HCT116 (cell line): ENCODE results near the gene PI4KA. TPM values are rescaled to one million over a fixed set of nuclear protein-coding genes. Genes with fewer than 3 reads are reported as not detected.

Experiments
- ATAC-seq: fragments of 200-7000 bp; cut with Tn5 transposase; 2 replicates; pipeline ENCODE4 v1.9.1; 2020; ENCODE audit warnings: mild to moderate bottlenecking, moderate library complexity
- BruUV-seq: library from RNA; stranded (reverse); fragments of 400-500 nt; replicated peaks from 2 replicates; lab custom pipeline; 2021; lab: Mats Ljungman, UMichigan
- CTCF ChIA-PET: fragments of 300-600 bp; sonication (Branson Sonifier 250); formaldehyde crosslinking; loops from one replicate; lab custom pipeline; 2021; ENCODE audit warnings: antibody characterized with exemption; lab: Charles Lee
- POLR2A ChIA-PET: fragments of 300-600, 350-600 bp; sonication (Branson Sonifier 250); formaldehyde crosslinking; loops from one replicate; lab custom pipeline; 2021; ENCODE audit warnings: antibody characterized with exemption; lab: Charles Lee
- RAD21 ChIA-PET, 2 experiments: fragments of 300-600 bp; sonication (Branson Sonifier 250); formaldehyde crosslinking; loops; one replicate each; lab custom pipeline; 2023; ENCODE audit warnings: low total read pairs in 2 of 2; ENCODE audit not compliant: uncharacterized antibody in 2 of 2, unreplicated experiment in 2 of 2, low non-redundant PET in 1 of 2; lab: Charles Lee
- DNase-seq: peaks from one replicate; pipeline ENCODE4 v3.0.0-alpha.2; 2010; ENCODE audit warnings: low read depth, low spot score
- H2AFZ ChIP-seq: fragments of 200-600 bp; shearing (Covaris generic), sonication (generic); 2 replicates; pipeline ENCODE4 v1.6.1; 2017; ENCODE audit warnings: low read depth, mixed run types, mixed read lengths, antibody characterized with exemption, low read length; ENCODE audit not compliant: poor library complexity, severe bottlenecking
- H3K27ac ChIP-seq: 2 replicates; pipeline ENCODE4 v1.5.1; 2012; ENCODE audit warnings: low read depth, low read length
- H3K27me3 ChIP-seq: fragments of 200-600 bp; sonication (generic); 2 replicates; pipeline ENCODE4 v1.6.1; 2016; ENCODE audit warnings: mixed run types, low read length, mixed read lengths; ENCODE audit not compliant: insufficient read depth
- H3K36me3 ChIP-seq, 2 experiments: fragments of 200-500 bp in 1 of 2; fragments of 200-600 bp in 1 of 2; sonication (Bioruptor generic) in 1 of 2; sonication (generic) in 1 of 2; 2 replicates each; pipeline versions ENCODE4 v1.5.1 to v1.6.1; 2014 to 2016; ENCODE audit warnings: low read length in 2 of 2, inconsistent platforms in 1 of 2, mixed read lengths in 1 of 2, mixed run types in 1 of 2; ENCODE audit not compliant: insufficient read depth in 2 of 2, control insufficient read depth in 1 of 2
- H3K4me1 ChIP-seq, 2 experiments: fragments of 200-600 bp in 1 of 2; sonication (generic) in 1 of 2; 2 replicates each; pipeline versions ENCODE4 v1.5.1 to v1.6.1; 2012 to 2017; ENCODE audit warnings: low read length in 2 of 2, inconsistent platforms in 1 of 2, mild to moderate bottlenecking in 1 of 2, mixed read lengths in 1 of 2, mixed run types in 1 of 2, moderate library complexity in 1 of 2; ENCODE audit not compliant: insufficient read depth in 2 of 2, control insufficient read depth in 1 of 2
- H3K4me2 ChIP-seq: fragments of 200-600 bp; sonication (generic); 2 replicates; pipeline ENCODE4 v1.6.1; 2017; ENCODE audit warnings: mixed run types, low read length, mixed read lengths
- H3K4me3 ChIP-seq, 2 experiments: fragments of 200-600 bp in 1 of 2; sonication (generic) in 1 of 2; replicated peaks in 1 of 2; 2 replicates each; pipeline ENCODE4 v1.5.1; 2011 to 2016; ENCODE audit warnings: low read length in 2 of 2, control low read depth in 1 of 2, low read depth in 1 of 2, mild to moderate bottlenecking in 1 of 2, mixed read lengths in 1 of 2, mixed run types in 1 of 2
- H3K79me2 ChIP-seq: fragments of 200-600 bp; sonication (generic); 2 replicates; pipeline ENCODE4 v1.6.1; 2017; ENCODE audit warnings: mild to moderate bottlenecking, mixed run types, low read length, moderate library complexity, mixed read lengths; ENCODE audit not compliant: insufficient read depth
- H3K9ac ChIP-seq: fragments of 200-600 bp; sonication (generic); 2 replicates; pipeline ENCODE4 v1.6.1; 2016; ENCODE audit warnings: low read length, mixed read lengths
- H3K9me2 ChIP-seq: fragments of 200-600 bp; sonication (generic), shearing (Covaris generic); 2 replicates; pipeline ENCODE4 v1.6.1; 2017; ENCODE audit warnings: mixed run types, mild to moderate bottlenecking, moderate library complexity; ENCODE audit not compliant: insufficient read depth
- H3K9me3 ChIP-seq, 2 experiments: fragments of 200-500 bp in 1 of 2; fragments of 200-600 bp in 1 of 2; sonication (Bioruptor generic) in 1 of 2; sonication (generic) in 1 of 2; 2 replicates each; pipeline ENCODE4 v1.6.1; 2014 to 2017; ENCODE audit warnings: low read length in 2 of 2, mixed read lengths in 2 of 2, inconsistent platforms in 1 of 2, low read depth in 1 of 2, mild to moderate bottlenecking in 1 of 2, mixed run types in 1 of 2, moderate library complexity in 1 of 2; ENCODE audit not compliant: control insufficient read depth in 1 of 2, insufficient read depth in 1 of 2
- H4K20me1 ChIP-seq: fragments of 200-600 bp; sonication (generic), shearing (Covaris generic); 2 replicates; pipeline ENCODE4 v1.6.1; 2017; ENCODE audit warnings: mixed run types, mild to moderate bottlenecking, moderate library complexity; ENCODE audit not compliant: insufficient read depth
- CBX3 ChIP-seq: IDR thresholded peaks from 2 replicates; pipeline ENCODE4 v1.6.1; 2012; ENCODE audit warnings: low read depth
- CEBPB ChIP-seq: IDR thresholded peaks from 2 replicates; pipeline ENCODE4 v1.6.1; 2012; ENCODE audit warnings: low read depth
- EZH2 ChIP-seq: fragments of 200-600 bp; sonication (generic); IDR thresholded peaks from 2 replicates; pipeline ENCODE4 v1.6.1; 2017; ENCODE audit warnings: antibody characterized with exemption, mixed run types
- POLR2A ChIP-seq: IDR thresholded peaks from 2 replicates; pipeline ENCODE4 v1.7.0; 2011; ENCODE audit warnings: borderline replicate concordance; ENCODE audit not compliant: insufficient read depth, insufficient read length; ENCODE audit errors: extremely low read depth
- RAD21 ChIP-seq: IDR thresholded peaks from 2 replicates; pipeline ENCODE4 v1.6.1; 2012; ENCODE audit warnings: low read depth, mild to moderate bottlenecking
- SP1 ChIP-seq: IDR thresholded peaks from 2 replicates; pipeline ENCODE4 v1.6.1; 2012; ENCODE audit warnings: low read depth
- SRF ChIP-seq: IDR thresholded peaks from 2 replicates; pipeline ENCODE4 v1.6.1; 2012; ENCODE audit warnings: low read depth
- TCF7L2 ChIP-seq: IDR thresholded peaks from 2 replicates; pipeline ENCODE4 v1.7.0; 2011; ENCODE audit warnings: borderline replicate concordance, inconsistent platforms; ENCODE audit not compliant: insufficient read depth, insufficient read length; ENCODE audit errors: extremely low read depth
- YY1 ChIP-seq: IDR thresholded peaks from 2 replicates; pipeline ENCODE4 v1.6.1; 2011; ENCODE audit warnings: low read length, low read depth, moderate library complexity, mild to moderate bottlenecking; ENCODE audit not compliant: insufficient replicate concordance; ENCODE audit errors: extremely low read depth
- ZFX ChIP-seq: fragments of 450-650 bp; IDR thresholded peaks from 2 replicates; pipeline ENCODE4 v1.6.1; 2017
- ZNF274 ChIP-seq: fragments of 200-500 bp; sonication (Bioruptor generic); IDR thresholded peaks from 2 replicates; pipeline ENCODE4 v1.6.1; 2014; ENCODE audit warnings: mild to moderate bottlenecking, low read depth, low read length, inconsistent platforms
- intact Hi-C: fragments of 100-400 bp; cut with micrococcal nuclease; formaldehyde crosslinking; loops from 2 replicates; pipeline ENCODE4 v1.10.0; 2022
- total RNA-seq: library from RNA; stranded (reverse); gene quantifications from one replicate; pipeline ENCODE4 v1.2.1, GENCODE V29; 2021; ENCODE audit not compliant: unreplicated experiment
- TF ChIP-seq, protein P1 (sequence below): IDR thresholded peaks from 2 replicates; pipeline ENCODE4 v1.6.1; 2011; ENCODE audit warnings: mild to moderate bottlenecking, low read length, moderate library complexity; ENCODE audit not compliant: insufficient replicate concordance; ENCODE audit errors: extremely low read depth
- TF ChIP-seq, protein P2 (sequence below): IDR thresholded peaks from 2 replicates; pipeline ENCODE4 v1.6.1; 2012

The PI4KA gene
- total RNA-seq, 1 experiment from 2014 or later, result 59.6 TPM

DNA sequence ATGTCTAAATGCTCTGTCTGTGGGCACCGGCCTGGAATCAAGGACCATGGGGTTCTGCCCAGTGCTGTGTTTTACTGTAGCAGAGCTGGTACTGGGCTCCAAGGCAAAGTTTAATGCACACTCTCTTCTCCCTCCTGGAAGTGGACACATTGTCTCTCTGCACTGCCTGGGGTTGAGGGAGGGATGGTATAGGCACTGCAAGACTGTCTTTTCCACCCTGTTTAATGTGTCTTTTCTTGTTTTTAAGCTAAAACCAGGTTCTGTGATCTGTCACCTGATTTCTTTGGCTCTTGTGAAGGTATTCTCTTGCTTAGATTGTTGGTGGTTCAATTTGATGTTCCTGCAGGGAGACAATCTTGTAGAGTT, 194.0 kb downstream of the PI4KA start:
- DNase-seq (no peak), ATAC-seq (no peak)
- Histone ChIP-seq H3K4me2 (no peak overlapping the region), H2AFZ (no peak overlapping the region), H3K4me3 (no peak overlapping the region), H3K4me1 (no peaks in the 10 kb centered on the region), H3K9ac (no peak overlapping the region), H3K27me3 (peaks cover 12% of the 10 kb centered on the region; the same call in 1 of the 2 replicates), H3K9me3 (no peaks in the 10 kb centered on the region), H3K36me3 (no peaks in the 10 kb centered on the region), H3K27ac (no peak overlapping the region), H4K20me1 (no peaks in the 10 kb centered on the region), H3K9me2 (no peaks in the 10 kb centered on the region), H3K79me2 (no peaks in the 10 kb centered on the region)
- no TSS peak for BruUV-seq
- CTCF ChIA-PET, result no interaction called here
- TF ChIP-seq YY1 (no peak), SP1 (no peak), SRF (no peak), CEBPB (no peak), ZNF274 (no peak), EZH2 (no peak), POLR2A (no peak), ZFX (no peak), RAD21 (no peak), CBX3 (no peak), TCF7L2 (no peak)
- TF ChIP-seq, protein P1, sequence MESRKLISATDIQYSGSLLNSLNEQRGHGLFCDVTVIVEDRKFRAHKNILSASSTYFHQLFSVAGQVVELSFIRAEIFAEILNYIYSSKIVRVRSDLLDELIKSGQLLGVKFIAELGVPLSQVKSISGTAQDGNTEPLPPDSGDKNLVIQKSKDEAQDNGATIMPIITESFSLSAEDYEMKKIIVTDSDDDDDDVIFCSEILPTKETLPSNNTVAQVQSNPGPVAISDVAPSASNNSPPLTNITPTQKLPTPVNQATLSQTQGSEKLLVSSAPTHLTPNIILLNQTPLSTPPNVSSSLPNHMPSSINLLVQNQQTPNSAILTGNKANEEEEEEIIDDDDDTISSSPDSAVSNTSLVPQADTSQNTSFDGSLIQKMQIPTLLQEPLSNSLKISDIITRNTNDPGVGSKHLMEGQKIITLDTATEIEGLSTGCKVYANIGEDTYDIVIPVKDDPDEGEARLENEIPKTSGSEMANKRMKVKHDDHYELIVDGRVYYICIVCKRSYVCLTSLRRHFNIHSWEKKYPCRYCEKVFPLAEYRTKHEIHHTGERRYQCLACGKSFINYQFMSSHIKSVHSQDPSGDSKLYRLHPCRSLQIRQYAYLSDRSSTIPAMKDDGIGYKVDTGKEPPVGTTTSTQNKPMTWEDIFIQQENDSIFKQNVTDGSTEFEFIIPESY, result no peak
- TF ChIP-seq, protein P2, sequence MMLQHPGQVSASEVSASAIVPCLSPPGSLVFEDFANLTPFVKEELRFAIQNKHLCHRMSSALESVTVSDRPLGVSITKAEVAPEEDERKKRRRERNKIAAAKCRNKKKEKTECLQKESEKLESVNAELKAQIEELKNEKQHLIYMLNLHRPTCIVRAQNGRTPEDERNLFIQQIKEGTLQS, result no peak
- intact Hi-C loops, result loop anchor here (2.0 kb wide), 1 partner anchor 26 kb away; no protein-coding TSS in a partner anchor
- POLR2A ChIA-PET, result no interaction called here
- RAD21 ChIA-PET, result no interaction called here
